Peyer's patch (tissue), 4 donors: ENCODE data around the gene MYPN. TPM values are rescaled to one million over a fixed set of nuclear protein-coding genes. Genes with fewer than 3 reads are reported as not detected.

Experiments
- DNase-seq, 3 donors: peaks; one replicate each; pipeline ENCODE4 v3.0.0-alpha.2; 2017 to 2019
- H3K27ac ChIP-seq, 4 donors: fragments of 200-600 bp; sonication (generic); one replicate each; pipeline ENCODE4 v1.5.1; 2016 to 2019
- H3K27me3 ChIP-seq, 2 donors: fragments of 200-600 bp; sonication (generic); one replicate each; pipeline ENCODE4 v1.5.1; 2019
- H3K36me3 ChIP-seq, 3 donors: fragments of 200-600 bp; sonication (generic); one replicate each; pipeline ENCODE4 v1.5.1; 2016 to 2019
- H3K4me1 ChIP-seq, 4 donors: fragments of 200-600 bp; sonication (generic); one replicate each; pipeline ENCODE4 v1.5.1; 2016 to 2019
- H3K4me3 ChIP-seq, 4 donors: fragments of 200-600 bp; sonication (generic); 1 replicate in 3 of 4; 2 replicates in 1 of 4; pipeline ENCODE4 v1.5.1; 2016 to 2019; ENCODE audit warnings: mild to moderate bottlenecking in 1 of 4
- H3K9me3 ChIP-seq, 4 donors: fragments of 200-600 bp; sonication (generic); one replicate each; pipeline ENCODE4 v1.5.1; 2016 to 2019; ENCODE audit warnings: mild to moderate bottlenecking in 1 of 4
- POLR2A ChIP-seq, 2 donors: fragments of 450-650 bp; IDR thresholded peaks; one replicate each; pipeline ENCODE4 v1.5.1; 2017; ENCODE audit warnings: antibody characterized with exemption in 2 of 2, mild to moderate bottlenecking in 2 of 2, moderate library complexity in 2 of 2
- total RNA-seq, 4 donors: library from RNA; depleted of rRNA; stranded (reverse); fragments of >200 nt; gene quantifications; one replicate each; pipeline ENCODE4 v1.1.0, GENCODE V29; 2016
- TF ChIP-seq, protein P1 (sequence below), 6 experiments: fragments of 450-650 bp in 4 of 6; fragments of 200-600 bp in 2 of 6; sonication (generic) in 1 of 6; IDR thresholded peaks; one replicate each; pipeline ENCODE4 v1.5.1; 2017 to 2019; ENCODE audit warnings: antibody characterized with exemption in 6 of 6, mild to moderate bottlenecking in 3 of 6, moderate library complexity in 1 of 6

Gene MYPN
- total RNA-seq, 4 donors from 2014 or later, result 0.13 TPM; not detected in 3

- no peak overlapping the region for H3K4me3 ChIP-seq
- no peak for DNase-seq
- no peaks in the 10 kb centered on the region for H3K36me3 ChIP-seq
- TF ChIP-seq POLR2A (IDR thresholded peaks at IDR 0.05), result no peak
- no peaks in the 10 kb centered on the region for H3K9me3 ChIP-seq
- H3K4me1 ChIP-seq, result no peaks in the 10 kb centered on the region
- H3K27ac ChIP-seq, result no peak overlapping the region
- no peaks in the 10 kb centered on the region for H3K27me3 ChIP-seq
These were observed 5.4 kb upstream of the MYPN start for GRCh38 chr10:68103901-68104300.

DNA sequence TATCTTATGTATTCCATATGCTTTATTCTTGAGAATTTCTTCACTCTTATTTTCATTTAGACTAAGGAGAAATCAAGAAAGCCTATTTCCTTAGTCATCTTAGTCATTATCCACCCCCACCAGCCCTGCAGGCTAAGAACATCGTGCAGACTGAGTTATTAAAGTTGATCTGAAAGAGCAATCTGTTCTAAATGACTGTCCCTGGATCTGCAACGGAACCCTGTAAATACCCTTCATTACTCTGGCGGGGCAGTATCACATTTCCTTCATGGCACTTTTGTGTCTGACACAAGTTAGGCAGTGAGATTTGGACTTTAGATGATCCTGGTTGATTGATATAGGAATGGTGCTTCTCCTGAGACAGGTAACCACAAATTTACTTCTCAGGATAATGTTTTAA is 3.5 kb upstream of the MYPN start:
- TF ChIP-seq, protein P1, sequence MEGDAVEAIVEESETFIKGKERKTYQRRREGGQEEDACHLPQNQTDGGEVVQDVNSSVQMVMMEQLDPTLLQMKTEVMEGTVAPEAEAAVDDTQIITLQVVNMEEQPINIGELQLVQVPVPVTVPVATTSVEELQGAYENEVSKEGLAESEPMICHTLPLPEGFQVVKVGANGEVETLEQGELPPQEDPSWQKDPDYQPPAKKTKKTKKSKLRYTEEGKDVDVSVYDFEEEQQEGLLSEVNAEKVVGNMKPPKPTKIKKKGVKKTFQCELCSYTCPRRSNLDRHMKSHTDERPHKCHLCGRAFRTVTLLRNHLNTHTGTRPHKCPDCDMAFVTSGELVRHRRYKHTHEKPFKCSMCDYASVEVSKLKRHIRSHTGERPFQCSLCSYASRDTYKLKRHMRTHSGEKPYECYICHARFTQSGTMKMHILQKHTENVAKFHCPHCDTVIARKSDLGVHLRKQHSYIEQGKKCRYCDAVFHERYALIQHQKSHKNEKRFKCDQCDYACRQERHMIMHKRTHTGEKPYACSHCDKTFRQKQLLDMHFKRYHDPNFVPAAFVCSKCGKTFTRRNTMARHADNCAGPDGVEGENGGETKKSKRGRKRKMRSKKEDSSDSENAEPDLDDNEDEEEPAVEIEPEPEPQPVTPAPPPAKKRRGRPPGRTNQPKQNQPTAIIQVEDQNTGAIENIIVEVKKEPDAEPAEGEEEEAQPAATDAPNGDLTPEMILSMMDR (IDR thresholded peaks at IDR 0.05), result no peak
- no peak for TF ChIP-seq POLR2A (IDR thresholded peaks at IDR 0.05)
- H3K4me3 ChIP-seq, result no peak overlapping the region
- no peaks in the 10 kb centered on the region for H3K4me1 ChIP-seq
- no peak overlapping the region for H3K27ac ChIP-seq
- no peaks in the 10 kb centered on the region for H3K9me3 ChIP-seq
- no peaks in the 10 kb centered on the region for H3K36me3 ChIP-seq
- H3K27me3 ChIP-seq, result no peaks in the 10 kb centered on the region
- DNase-seq, result no peak

DNA sequence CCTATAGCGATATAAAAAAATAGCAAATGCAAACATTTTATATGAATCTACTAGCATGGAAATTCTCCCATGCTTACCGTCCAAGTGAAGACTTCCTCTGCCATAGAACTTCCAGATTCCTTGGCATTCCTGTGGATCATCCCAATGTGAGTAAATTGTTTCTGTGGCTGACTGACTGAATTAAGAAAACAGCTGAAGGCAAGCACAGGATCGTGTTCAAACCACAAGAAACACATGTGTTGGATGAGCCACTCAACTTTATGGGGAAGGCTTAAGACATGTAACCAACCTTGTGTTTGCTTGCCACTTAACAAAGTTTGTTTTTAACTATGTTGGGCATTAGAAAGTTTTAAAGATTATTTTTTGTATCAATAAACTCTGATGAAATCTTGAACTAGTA is 2.6 kb upstream of the MYPN start:
- DNase-seq, result no peak
- no peak for TF ChIP-seq POLR2A (IDR thresholded peaks at IDR 0.05)
- TF ChIP-seq, protein P1 (IDR thresholded peaks at IDR 0.05), result no peak
- H3K4me1 ChIP-seq, result no peaks in the 10 kb centered on the region
- no peaks in the 10 kb centered on the region for H3K27me3 ChIP-seq
- no peak overlapping the region for H3K27ac ChIP-seq
- no peaks in the 10 kb centered on the region for H3K36me3 ChIP-seq
- H3K9me3 ChIP-seq, result no peaks in the 10 kb centered on the region
- H3K4me3 ChIP-seq, result no peak overlapping the region

GRCh38 chr10:68107651-68108050 is 1.6 kb upstream of the MYPN start:
- TF ChIP-seq, protein P1 (IDR thresholded peaks at IDR 0.05), result no peak
- no peak for TF ChIP-seq POLR2A (IDR thresholded peaks at IDR 0.05)
- no peaks in the 10 kb centered on the region for H3K9me3 ChIP-seq
- no peak overlapping the region for H3K4me3 ChIP-seq
- H3K36me3 ChIP-seq, result no peaks in the 10 kb centered on the region
- no peak overlapping the region for H3K27ac ChIP-seq
- H3K4me1 ChIP-seq, result no peaks in the 10 kb centered on the region
- H3K27me3 ChIP-seq, result no peaks in the 10 kb centered on the region
- DNase-seq, result no peak

GRCh38 chr10:68108051-68108450 is 1.2 kb upstream of the MYPN start:
- Histone ChIP-seq H3K4me1 (no peaks in the 10 kb centered on the region), H3K27me3 (no peaks in the 10 kb centered on the region), H3K4me3 (no peak overlapping the region), H3K9me3 (no peaks in the 10 kb centered on the region), H3K27ac (no peak overlapping the region), H3K36me3 (no peaks in the 10 kb centered on the region)
- no peak for DNase-seq
- no peak for TF ChIP-seq POLR2A (IDR thresholded peaks at IDR 0.05)
- TF ChIP-seq, protein P1 (IDR thresholded peaks at IDR 0.05), result no peak

DNA sequence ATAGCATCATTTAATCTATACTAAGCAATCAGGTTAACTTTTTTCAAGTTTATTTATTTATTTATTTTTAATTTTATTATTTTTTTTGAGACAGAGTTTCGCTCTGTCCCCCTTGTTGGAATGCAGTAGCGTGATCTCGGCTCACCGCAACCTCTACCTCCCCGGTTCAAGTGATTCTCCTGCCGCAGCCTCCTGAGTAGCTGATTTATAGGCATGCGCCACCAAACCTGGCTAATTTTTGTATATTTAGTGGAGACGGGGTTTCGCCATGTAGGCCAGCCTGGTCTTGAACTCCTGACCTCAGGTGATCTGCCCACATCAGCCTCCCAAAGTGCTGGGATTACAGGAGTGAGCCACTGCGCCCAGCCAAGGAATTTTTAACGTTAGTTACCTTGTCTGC is 635 bp upstream of the MYPN start:
- H3K27ac ChIP-seq, result no peak overlapping the region

More for the DNA sequence above, 635 bp upstream of the MYPN start:
- Histone ChIP-seq H3K4me1 (no peaks in the 10 kb centered on the region), H3K36me3 (no peaks in the 10 kb centered on the region), H3K27me3 (no peaks in the 10 kb centered on the region), H3K9me3 (no peaks in the 10 kb centered on the region), H3K4me3 (no peak overlapping the region)
- no peak for DNase-seq
- no peak for TF ChIP-seq POLR2A (IDR thresholded peaks at IDR 0.05)
- TF ChIP-seq, protein P1 (IDR thresholded peaks at IDR 0.05), result no peak
